EL (cell line): ENCODE measurements around the gene VRTN.

Experiments used
- DNase-seq: peaks from one replicate; pipeline ENCODE4 v3.0.0-alpha.2; 2016

Gene VRTN

DNA sequence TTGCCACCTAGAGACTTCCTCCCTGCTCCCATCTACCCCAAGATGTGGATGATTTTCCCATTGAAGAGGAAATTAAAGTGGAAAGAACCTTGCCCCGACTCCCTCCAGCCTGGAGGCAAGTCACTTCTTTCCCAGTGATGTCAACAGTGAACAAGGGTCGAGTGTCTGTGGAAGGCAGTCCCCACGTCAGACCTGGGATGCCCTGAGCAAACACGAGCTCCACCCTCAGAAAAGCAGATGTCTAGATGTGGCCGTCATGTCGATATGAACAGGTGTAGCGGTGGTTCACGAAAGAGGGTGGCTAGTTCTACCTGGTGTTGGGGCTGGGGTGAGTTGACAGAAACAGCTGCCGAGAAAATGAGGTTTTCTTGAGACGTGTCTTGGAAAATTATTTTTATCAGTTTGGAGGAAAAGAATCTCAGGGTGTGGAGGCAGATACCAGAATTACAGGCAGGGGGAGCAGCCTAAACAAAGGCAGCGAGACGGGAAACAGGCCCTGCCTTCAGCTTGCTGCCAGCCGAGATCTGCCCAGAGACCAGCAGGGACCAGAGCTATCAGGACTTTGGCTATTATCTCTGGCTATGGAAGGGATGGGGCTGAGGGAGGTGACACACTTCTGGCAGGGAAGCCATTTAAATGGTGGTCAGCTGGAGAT is 51.9 kb downstream of the VRTN start:
- peak; percentile 25 for DNase-seq

DNA sequence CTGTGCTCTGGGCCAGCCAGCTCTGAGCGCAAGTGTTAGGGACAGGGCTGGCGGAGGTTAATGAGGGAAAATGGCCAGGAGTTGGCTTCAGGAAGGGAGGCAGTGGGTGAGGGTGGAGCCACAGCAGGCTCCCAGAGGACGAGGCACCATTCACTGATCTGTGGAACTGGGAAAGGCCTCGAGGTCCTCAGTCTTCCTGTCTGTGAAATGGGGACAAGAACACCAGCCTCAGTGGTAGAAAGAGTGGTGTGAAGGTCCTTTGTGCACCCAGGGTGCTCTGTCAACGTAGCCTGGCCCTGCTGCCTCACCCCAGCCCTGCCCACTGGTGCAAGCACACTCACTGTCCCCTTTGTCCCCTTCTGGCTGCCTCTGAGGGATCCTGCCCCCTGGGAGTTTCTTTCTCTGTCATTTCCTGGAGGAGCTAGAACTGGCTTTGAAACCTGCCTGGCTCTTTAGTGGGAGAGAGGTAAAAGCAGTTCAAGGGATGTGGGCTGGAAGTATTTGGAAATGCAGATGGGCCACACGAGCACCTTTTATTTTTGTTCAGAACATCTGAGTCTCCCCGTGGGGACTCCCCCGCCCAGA is 52.7 kb downstream of the VRTN start:
- DNase-seq: no peak

DNA sequence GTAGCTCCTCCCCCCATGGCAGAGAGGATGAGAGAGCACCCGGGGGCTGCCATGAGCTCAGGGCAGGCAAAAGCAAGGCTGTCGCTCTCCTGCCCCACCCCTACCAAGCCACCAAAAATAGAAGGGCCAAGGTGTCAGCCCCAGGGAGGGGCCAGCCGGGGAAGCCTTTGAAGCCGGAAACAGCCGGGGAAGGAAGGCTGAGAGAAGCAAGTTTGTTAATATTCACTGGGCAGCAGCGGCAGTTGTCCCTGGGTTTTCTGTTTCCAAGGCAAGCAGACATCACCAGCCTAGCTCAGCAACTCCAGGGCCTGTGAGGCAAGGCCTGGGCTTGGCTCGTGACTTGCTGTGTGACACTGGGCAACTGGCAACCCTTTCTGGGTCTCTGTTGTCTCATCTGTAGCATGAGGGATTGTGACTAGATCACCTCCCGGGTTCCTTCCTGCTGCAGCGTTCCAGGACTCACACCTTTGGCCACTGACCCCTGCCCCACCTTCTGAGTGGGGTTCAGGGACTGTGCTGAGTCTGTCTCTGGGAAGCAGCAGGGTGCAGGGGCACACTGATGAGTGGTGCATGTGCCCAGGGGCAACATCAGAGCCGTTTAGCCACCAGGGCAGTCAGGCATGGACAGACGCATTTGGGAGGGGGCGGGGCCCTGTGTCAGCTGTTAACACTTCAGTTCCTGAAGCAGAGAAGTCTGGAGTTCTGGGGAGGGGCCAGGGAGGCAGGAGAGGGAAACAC is 53.4 kb downstream of the VRTN start:
- DNase-seq: peak; percentile 19

DNA sequence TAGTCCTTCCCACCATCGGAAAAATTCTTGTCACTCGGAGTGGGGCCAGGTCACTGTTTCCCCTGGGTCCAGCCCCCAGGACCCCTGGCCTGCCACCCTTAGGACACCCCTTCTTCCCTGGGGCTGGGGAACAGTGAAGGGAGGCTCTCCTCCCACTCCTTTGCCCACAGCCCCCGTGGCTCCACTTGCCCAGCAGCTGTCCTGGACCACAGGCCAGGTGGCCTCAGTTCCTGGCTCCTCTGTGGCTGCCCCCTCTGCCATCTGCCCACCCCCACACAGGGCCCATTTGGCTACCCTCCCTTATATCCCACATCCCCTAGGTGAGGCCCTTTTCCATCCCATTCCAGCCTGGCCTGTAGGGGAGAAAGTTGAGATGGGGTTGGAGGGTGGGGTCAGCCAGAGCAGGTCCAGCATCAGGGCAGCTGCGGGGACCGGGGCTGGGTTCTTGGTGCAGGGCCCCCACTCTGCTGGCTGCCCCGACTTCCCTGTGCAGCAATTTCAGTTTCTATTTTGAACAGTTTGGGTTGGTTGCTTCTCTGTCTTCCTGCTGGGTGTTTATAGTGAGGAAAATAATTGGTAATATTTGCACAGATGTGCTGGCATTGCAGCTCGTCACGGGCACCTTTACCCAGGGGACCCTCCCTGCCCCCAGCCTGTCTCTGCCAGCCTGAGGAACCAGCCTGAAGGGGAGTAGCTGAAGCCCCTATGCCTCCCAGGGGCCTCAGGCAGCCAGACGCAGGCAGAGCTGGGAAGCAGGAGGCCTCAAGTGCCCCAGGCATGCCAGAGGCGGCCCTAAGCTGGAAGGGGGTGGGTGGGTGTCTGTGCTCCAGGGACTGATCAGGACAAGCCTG is 54.4 kb downstream of the VRTN start:
- DNase-seq: no peak

DNA sequence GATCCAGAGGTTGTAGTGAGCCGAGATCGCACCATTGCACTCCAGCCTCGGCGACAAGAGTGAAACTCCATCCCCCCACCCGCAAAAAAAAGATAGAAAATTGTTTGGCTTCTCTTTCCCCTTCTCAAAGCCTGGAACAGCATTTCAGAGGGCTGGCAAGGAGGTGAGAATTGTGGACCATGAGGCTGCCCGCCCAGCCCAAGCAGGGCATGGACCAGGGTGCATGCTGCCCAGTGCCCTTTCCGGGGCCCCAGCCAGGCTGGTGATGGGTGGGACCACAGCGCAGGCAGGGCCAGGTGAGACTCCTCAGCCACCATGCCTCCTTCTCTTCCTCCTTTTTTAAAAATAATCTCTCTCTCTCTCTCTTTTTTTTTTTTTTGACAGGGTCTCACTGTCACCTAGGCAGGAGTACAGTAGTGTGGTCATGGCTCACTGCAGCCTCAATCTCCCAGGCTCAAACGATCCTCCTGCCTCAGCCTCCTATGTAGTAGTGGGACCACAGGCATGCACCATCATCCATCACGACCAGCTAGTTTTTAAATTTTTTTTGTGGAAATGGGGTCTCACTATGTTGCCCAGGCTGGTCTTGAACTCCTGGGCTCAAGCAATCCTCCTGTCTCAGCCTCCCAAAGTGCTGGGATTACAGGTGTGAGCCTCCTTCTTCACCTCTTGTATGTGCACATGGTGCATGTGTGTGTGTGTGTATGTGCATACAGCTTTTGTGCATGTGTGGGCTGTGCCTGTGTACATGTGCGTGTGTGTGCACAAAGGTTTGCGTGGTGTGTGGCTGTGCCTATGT is 55.5 kb downstream of the VRTN start:
- no peak for DNase-seq

DNA sequence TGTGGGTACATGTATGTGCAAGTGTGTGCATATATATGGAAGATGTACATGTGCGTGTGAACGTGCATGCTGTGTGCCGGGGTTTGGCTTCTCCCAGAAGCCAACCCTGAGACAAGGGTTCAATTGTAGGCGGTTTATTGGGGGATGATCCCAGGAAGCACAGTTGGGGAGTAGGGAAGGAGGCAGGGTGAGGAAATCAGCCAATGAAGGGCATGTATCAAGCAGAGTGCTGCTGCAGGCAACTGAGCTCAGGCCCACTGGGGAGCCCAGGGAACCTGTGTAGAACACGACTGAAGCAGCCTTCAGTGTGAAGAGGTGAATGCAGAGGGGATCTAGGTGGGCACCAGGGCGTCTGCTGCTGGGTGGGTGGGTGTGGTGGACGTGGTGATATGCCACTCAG is 56.2 kb downstream of the VRTN start:
- no peak for DNase-seq

DNA sequence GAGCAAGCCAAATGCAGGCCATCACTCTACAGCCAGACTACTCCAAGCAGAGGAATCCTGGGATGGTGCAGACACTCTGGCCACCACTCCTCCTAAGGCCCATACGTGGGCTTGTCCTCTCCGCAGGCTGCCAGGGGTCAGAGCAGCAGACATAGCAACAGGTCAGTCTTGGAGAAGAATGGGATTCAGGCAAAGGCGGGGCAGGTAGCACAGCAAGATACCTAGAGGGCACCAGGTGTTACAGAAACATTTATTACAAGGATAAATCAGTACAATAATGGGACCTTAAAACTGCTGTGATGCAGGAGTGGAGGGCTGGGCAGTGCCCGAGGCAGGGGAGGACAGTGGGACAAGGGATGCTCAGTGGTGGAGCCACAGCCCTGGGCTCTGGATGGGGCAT is 57.4 kb downstream of the VRTN start:
- DNase-seq: no peak

DNA sequence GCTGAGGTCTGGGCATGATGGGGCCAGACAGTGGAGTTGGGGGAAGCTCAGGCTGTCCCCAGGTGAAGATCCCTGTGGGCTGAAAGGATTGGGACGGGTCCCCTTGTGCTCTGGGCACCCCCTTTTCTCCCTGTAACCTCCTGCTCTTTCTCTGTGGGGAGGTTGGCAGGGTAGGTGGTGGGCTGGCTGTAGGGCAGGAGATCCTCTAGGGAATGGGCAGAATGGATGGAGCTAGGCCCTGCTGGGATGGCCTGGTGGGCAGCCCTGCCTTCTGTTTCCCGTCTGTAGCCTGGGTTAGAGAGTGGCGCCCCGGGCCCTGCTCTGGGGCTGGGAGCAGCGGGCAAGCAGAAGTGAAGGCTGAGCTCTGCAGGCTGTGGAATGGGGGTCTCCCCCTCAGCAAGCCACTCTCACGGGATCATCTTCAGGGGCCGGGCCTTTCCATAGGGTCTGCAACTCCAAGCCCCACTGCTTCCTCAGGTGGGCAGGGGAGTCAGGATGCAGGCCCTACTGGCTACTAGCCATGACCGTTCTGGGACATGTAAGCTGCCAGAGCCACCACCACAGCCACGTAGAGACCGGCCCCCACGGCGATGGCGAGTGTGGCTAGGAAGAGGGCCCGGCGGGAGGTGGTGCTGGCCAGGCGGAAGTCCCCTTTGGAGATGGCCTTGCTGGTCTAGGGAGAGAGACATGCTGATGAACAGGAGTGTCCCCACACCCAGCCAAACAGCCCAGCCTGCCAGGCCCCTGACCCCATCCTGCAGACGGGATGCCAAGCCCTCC is 58.9 kb downstream of the VRTN start:
- DNase-seq: no peak

DNA sequence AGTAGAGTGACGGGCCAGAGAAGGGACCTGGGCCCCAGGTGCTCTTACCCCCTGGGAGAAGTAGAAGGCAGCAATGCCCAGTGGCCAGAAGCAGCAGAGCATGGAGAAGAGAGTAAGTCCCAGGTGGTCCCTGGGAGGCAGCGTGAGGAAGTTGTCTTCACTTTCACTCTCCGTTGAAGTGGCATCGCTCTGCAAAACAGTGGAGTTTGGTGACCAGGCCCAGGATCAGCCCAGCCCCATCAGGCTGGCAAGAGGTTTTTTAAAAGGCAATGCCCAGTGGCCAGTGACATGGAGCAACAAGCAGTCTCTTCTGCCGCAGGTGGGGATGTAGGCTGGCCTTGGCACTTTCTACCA is 59.5 kb downstream of the VRTN start:
- DNase-seq: no peak

DNA sequence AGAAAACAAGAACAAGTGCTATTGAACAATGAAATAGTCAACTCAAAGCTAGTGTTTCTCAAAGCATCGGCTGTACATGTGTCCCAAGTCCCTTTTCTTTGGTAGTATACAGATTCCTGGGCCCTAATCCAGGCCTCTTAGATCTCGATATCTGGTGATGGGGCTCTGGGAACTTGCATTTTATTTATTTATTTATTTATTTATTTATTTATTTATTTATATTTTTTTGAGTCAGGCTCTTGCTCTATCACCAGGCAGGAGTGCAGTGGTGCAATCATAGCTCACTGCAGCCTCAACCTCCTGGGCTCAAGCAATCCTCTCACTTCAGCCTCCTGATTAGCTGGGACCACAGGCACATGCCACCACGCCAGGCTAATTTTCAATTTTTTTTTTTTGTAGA is 60.6 kb downstream of the VRTN start:
- no peak for DNase-seq

DNA sequence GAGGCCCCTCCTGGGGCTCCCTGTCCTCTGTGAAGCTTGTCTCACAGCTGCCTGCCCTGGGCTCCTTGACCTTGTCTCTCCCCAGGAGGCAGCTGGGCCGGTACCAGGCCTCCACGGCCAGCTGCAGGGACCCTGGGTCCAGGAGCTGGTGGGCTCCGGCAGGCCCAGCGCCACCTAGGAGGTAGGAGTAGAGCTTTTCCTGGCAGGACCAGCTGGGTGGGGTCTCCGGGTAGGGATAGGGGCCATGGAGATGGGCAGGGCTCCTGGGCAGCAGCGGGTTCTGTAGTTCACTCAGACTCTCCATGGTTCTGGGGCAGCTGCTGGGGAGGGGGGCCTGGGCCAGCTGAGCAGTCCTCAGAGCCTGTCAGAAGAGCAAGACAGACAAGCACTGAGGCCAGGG is 61.2 kb downstream of the VRTN start:
- no peak for DNase-seq
